ENCODE data around the gene TNFSF18.

DNA sequence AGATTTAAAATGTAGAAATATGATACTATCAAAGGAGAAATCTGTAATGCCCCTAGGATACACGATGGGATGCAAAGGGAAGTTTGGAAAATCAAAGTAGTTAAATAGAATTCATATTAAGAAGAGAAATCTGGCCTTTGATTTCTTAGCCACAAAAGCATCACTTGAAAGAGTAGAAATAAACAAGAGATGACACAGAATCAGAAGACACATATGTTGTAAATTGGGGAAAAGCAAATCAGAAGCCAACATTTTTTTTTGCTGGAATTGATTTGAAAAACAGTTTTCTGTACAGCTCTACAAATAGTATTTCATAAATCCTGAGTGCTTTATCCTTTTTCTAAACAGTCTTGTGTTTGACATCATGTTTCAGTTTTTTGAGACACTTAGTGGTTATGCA is 12.4 kb upstream of the TNFSF18 start:
- TF ChIP-seq, protein P1, sequence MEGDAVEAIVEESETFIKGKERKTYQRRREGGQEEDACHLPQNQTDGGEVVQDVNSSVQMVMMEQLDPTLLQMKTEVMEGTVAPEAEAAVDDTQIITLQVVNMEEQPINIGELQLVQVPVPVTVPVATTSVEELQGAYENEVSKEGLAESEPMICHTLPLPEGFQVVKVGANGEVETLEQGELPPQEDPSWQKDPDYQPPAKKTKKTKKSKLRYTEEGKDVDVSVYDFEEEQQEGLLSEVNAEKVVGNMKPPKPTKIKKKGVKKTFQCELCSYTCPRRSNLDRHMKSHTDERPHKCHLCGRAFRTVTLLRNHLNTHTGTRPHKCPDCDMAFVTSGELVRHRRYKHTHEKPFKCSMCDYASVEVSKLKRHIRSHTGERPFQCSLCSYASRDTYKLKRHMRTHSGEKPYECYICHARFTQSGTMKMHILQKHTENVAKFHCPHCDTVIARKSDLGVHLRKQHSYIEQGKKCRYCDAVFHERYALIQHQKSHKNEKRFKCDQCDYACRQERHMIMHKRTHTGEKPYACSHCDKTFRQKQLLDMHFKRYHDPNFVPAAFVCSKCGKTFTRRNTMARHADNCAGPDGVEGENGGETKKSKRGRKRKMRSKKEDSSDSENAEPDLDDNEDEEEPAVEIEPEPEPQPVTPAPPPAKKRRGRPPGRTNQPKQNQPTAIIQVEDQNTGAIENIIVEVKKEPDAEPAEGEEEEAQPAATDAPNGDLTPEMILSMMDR (IDR thresholded peaks at IDR 0.05; ENCODE audit: low read length): no peak
- no peak for TF ChIP-seq EZH2 (optimal IDR thresholded peaks at IDR 0.05; ENCODE audit: low read depth, low read length)
